ENCODE results near the gene TAOK1. TPM values are rescaled to one million over a fixed set of nuclear protein-coding genes. Genes with fewer than 3 reads are reported as not detected.

The TAOK1 gene
- total and polyA plus RNA-seq, 2 donors (not counting 1 experiment from before 2014, with no cell fraction given), result 9.8 to 80.7 TPM

GRCh38 chr17:29591737-29592608 is 201.8 kb downstream of the TAOK1 start:
- ATAC-seq (ENCODE audit: low read depth) (peak; percentile 50), DNase-seq (peak; percentile 82)
- Histone ChIP-seq H4K20me1 (ENCODE audit: control insufficient read depth, insufficient read depth, low read length, poor library complexity, severe bottlenecking) (peaks cover 14% of the 10 kb centered on the region), H3K27me3 (replicated peaks in 1 of 4; ENCODE audit: control extremely low read depth in 1 of 4, control insufficient read depth in 3 of 4, insufficient read depth in 4 of 4, low read length in 3 of 4) (peaks cover 0 to 7% (median 2%) of the 10 kb centered on the region in 4 experiments), H3K4me3 (ENCODE audit: control extremely low read depth in 1 of 5, extremely low read depth in 1 of 5, insufficient read depth in 1 of 5, low read depth in 2 of 5, low read length in 4 of 5) (peak overlapping the region in 4 of 5 experiments; percentile 31 to 75 (median 53)), H3K27ac (ENCODE audit: low read length in 2 of 2) (no peak overlapping the region), H3K36me3 (replicated peaks in 1 of 2; ENCODE audit: control extremely low read depth in 1 of 2, control insufficient read depth in 1 of 2, extremely low read depth in 1 of 2, insufficient read depth in 2 of 2, low read length in 1 of 2) (no peaks in the 10 kb centered on the region), H3K4me2 (replicated peaks; ENCODE audit: low read depth, low read length, poor library complexity, severe bottlenecking) (peak overlapping the region; percentile 99), H3K9me3 (ENCODE audit: control extremely low read depth in 1 of 3, control insufficient read depth in 2 of 3, insufficient read depth in 1 of 3, low read length in 2 of 3) (peaks cover 0 to 2% (median 0%) of the 10 kb centered on the region in 3 donors), H2AFZ (ENCODE audit: insufficient read depth, low read depth, low read length, poor library complexity, severe bottlenecking) (peak overlapping the region; percentile 99), H3K9ac (ENCODE audit: low read length) (peak overlapping the region; percentile 85), H3K4me1 (ENCODE audit: control insufficient read depth in 2 of 2, insufficient read depth in 2 of 2, low read length in 2 of 2) (peaks cover 50 to 60% of the 10 kb centered on the region in 2 donors), H3K79me2 (ENCODE audit: control insufficient read depth, insufficient read depth, low read length) (peaks cover 30% of the 10 kb centered on the region)
- Mint-ChIP-seq H3K27ac (peak overlapping the region; percentile 73), H3K4me3 (peak overlapping the region; percentile 91), H3K4me1 (peaks cover 50% of the 10 kb centered on the region), H3K9me3 (ENCODE audit: insufficient read depth) (no peaks in the 10 kb centered on the region), H3K27me3 (no peaks in the 10 kb centered on the region)
- no peak for TF ChIP-seq EZH2 (IDR thresholded peaks at IDR 0.05; ENCODE audit: borderline replicate concordance, insufficient read depth, low read depth, low read length, poor library complexity, severe bottlenecking)
- TF ChIP-seq, protein P1, sequence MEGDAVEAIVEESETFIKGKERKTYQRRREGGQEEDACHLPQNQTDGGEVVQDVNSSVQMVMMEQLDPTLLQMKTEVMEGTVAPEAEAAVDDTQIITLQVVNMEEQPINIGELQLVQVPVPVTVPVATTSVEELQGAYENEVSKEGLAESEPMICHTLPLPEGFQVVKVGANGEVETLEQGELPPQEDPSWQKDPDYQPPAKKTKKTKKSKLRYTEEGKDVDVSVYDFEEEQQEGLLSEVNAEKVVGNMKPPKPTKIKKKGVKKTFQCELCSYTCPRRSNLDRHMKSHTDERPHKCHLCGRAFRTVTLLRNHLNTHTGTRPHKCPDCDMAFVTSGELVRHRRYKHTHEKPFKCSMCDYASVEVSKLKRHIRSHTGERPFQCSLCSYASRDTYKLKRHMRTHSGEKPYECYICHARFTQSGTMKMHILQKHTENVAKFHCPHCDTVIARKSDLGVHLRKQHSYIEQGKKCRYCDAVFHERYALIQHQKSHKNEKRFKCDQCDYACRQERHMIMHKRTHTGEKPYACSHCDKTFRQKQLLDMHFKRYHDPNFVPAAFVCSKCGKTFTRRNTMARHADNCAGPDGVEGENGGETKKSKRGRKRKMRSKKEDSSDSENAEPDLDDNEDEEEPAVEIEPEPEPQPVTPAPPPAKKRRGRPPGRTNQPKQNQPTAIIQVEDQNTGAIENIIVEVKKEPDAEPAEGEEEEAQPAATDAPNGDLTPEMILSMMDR (IDR thresholded peaks at IDR 0.05), result peak; percentile 97
- CTCF ChIA-PET, result interaction anchor here (0.6 to 4.7 kb wide), 32 partner anchors 8 to 503 kb away, joined by 3 to 126 read pairs (median 4); partner anchors contain the start of genes ABHD15 and TP53I13
- 30% methylated on average over 8 of the region's 25 CpGs for WGBS (ENCODE audit: insufficient coverage)
- POLR2A ChIA-PET, result interaction anchor here (0.6 to 3.0 kb wide), 7 partner anchors 7 to 470 kb away, joined by 3 to 18 read pairs (median 5); partner anchors contain the start of gene TP53I13
- intact Hi-C loops (cut with micrococcal nuclease), result loop anchor here (1.0 to 5.0 kb wide), 3 partner anchors 12 to 170 kb away; no protein-coding TSS in a partner anchor

All from B cell (primary cell).